GM20000 (cell line): ENCODE measurements around the gene PTPRM.

Experiments
- DNase-seq: peaks from one replicate; pipeline ENCODE4 v3.0.0; 2012; ENCODE audit warnings: low spot score
- CTCF ChIP-seq: IDR thresholded peaks from 2 replicates; pipeline ENCODE4 v1.5.1; 2012; ENCODE audit warnings: mild to moderate bottlenecking, control low read depth; ENCODE audit errors: extremely low read depth, missing control alignments

The PTPRM gene

GRCh38 chr18:7987284-7987976 lies 420.3 kb downstream of the PTPRM start:
- DNase-seq = no peak
- TF ChIP-seq CTCF = no peak

- no peak for TF ChIP-seq CTCF
- DNase-seq = no peak
These were observed 423.6 kb downstream of the PTPRM start for GRCh38 chr18:7990670-7991069.

GRCh38 chr18:8001711-8002301 lies 434.7 kb downstream of the PTPRM start:
- no peak for DNase-seq
- TF ChIP-seq CTCF = no peak

GRCh38 chr18:8003878-8004675 lies 437.0 kb downstream of the PTPRM start:
- DNase-seq = no peak
- TF ChIP-seq CTCF = no peak

DNA sequence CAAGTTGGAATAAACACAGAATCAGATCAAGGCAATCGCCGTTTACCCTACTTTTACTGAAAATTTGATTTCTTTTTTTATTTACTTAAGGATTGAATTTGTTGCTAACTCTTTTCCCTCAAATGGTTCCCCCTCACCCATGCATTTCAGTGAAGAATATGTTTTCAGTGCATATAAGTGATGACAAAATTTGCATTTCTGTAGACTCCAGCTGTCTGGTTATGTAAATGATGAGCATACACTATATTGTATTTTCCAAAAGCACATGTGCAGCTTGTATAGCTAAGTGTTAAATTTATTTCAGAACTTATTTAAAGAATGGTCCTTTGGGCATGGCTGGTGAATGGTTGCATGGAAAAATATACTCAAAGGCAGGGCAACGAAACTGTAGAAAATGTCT lies 437.7 kb downstream of the PTPRM start:
- TF ChIP-seq CTCF = no peak
- no peak for DNase-seq

DNA sequence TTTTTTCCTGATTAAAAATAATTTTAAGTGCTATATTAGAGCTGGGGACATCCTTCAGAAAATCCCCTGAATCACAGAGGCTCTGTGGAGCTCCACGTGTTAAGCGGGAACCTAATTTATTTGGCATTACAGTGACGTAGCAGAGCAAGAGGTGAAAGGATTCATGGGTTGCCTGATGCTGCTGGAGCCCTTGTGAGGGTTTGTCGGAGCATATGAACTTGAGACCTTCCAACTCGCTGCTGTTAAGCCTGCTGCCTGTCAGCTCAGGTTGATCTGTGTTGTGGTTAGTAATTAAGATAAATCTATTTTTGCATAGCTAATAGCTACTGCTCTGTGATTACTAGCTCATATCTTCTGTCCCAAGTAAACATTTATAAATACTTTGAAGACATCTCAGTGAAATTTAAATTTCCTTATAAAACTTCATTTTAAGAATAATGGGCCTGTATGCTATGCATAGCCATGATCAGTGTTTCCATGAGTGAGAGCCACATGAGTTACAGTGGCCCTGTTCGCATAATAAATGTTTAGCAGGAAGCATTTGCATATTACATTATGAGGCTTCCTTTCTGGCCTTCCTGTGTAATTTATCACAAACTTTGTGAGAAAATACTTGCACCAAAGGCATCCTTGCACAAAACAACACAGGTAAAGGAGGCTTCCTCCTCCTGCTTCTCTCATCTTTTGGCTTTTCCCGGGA lies 438.9 kb downstream of the PTPRM start:
- no peak for TF ChIP-seq CTCF
- DNase-seq = no peak
